ENCODE measurements around the gene YIPF3.

DNA sequence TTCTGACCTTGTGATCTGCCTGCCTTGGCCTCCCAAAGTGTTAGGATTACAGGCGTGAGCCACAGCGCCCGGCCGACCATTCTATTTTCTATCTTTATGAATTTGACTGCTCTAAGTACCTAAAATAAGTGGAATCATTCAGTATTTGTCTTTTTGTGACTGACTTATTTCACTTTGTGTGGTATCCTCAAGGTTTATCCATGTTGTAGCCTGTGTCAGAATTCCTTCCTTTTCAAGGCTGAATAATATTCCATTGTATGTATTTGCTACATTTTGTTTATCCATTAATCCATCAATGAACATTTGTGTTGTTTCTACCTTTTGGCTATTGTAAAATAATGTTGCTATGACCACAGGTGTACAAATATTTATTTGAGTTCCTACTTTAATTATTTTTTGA is 44.2 kb downstream of the YIPF3 start:
- no peak for TF ChIP-seq EZH2 (IDR thresholded peaks at IDR 0.05; ENCODE audit: low read depth)
- TF ChIP-seq, protein P1, sequence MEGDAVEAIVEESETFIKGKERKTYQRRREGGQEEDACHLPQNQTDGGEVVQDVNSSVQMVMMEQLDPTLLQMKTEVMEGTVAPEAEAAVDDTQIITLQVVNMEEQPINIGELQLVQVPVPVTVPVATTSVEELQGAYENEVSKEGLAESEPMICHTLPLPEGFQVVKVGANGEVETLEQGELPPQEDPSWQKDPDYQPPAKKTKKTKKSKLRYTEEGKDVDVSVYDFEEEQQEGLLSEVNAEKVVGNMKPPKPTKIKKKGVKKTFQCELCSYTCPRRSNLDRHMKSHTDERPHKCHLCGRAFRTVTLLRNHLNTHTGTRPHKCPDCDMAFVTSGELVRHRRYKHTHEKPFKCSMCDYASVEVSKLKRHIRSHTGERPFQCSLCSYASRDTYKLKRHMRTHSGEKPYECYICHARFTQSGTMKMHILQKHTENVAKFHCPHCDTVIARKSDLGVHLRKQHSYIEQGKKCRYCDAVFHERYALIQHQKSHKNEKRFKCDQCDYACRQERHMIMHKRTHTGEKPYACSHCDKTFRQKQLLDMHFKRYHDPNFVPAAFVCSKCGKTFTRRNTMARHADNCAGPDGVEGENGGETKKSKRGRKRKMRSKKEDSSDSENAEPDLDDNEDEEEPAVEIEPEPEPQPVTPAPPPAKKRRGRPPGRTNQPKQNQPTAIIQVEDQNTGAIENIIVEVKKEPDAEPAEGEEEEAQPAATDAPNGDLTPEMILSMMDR (conservative IDR thresholded peaks at IDR 0.05): no peak

All from PC-9 (cell line).